ENCODE data around the gene VIPAS39. TPM values are rescaled to one million over a fixed set of nuclear protein-coding genes. Genes with fewer than 3 reads are reported as not detected.

VIPAS39 gene
- total and polyA plus RNA-seq, 2 of the 4 experiments (the other 2 are of a cell fraction) = 19.0 to 43.0 TPM

DNA sequence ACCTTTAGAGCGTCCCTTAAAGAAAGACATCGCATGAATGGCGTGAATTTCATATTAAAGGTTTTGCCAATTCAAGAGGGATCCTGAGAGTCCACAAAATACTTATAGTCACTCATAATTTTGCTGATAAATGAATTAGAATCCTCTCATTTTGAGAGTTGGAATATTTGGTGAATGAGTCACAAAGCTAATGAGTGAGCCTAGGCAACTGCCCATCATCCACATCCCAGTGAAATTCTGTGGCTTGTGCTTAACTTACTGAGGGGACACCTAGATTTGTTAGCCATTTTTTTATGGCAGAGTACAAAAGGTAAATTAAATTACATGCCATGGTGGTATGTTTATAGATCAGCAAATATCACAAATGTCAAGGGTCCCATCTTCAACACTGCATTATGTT lies 21.4 kb downstream of the VIPAS39 start:
- intact Hi-C loops (cut with micrococcal nuclease) = no loop called here

More for the DNA sequence above, 21.4 kb downstream of the VIPAS39 start:
- H2AK5ac ChIP-seq (ENCODE audit: low read depth, low read length) = no peak overlapping the region
- H4K5ac ChIP-seq (ENCODE audit: low read depth, low read length) = no peak overlapping the region
- POLR2A ChIA-PET (ENCODE audit: unreplicated experiment) = no interaction called here
- no peak overlapping the region for H2AFZ ChIP-seq (replicated peaks; ENCODE audit: low read length, poor library complexity)
- H4K20me1 ChIP-seq (ENCODE audit: insufficient read depth, low read length) = no peaks in the 10 kb centered on the region
- CTCF ChIA-PET = no interaction called here
- H3K14ac ChIP-seq (replicated peaks; ENCODE audit: low read depth, low read length) = no peak overlapping the region
- no peaks in the 10 kb centered on the region for H3K27me3 ChIP-seq (ENCODE audit: control insufficient read depth, insufficient read depth, low read length)
- no peaks in the 10 kb centered on the region for H3K9me3 ChIP-seq (ENCODE audit: control insufficient read depth, insufficient read depth, low read length)
- no peaks in the 10 kb centered on the region for H3K4me1 ChIP-seq (ENCODE audit: control insufficient read depth, insufficient read depth, low read length)
- no peak overlapping the region for H3K56ac ChIP-seq (ENCODE audit: extremely low read depth, insufficient read depth, low read length)
- no peak overlapping the region for H2BK20ac ChIP-seq (ENCODE audit: low read depth, low read length)
- H3K23ac ChIP-seq (ENCODE audit: low read depth, low read length) = no peak overlapping the region
- H3K27ac ChIP-seq (ENCODE audit: insufficient read depth, low read length) = no peak overlapping the region
- no peak overlapping the region for H4K8ac ChIP-seq (ENCODE audit: low read depth in 2 of 2, low read length in 2 of 2)
- no CpG with 5 or more reads among the region's 3 CpGs for WGBS, 2 experiments (ENCODE audit: extremely low coverage in 2 of 2, insufficient read length in 1 of 2)
- H2AK9ac ChIP-seq (replicated peaks; ENCODE audit: low read depth, low read length, poor library complexity) = no peak overlapping the region
- no peak overlapping the region for H3K4me2 ChIP-seq (ENCODE audit: low read depth, low read length)
- DNase-seq (no peak), ATAC-seq (ENCODE audit: low read depth) (no peak)
- no peaks in the 10 kb centered on the region; a peak in 1 of 4 replicates for H3K79me1 ChIP-seq (ENCODE audit: low read depth in 1 of 2, low read length in 2 of 2)
- no peak overlapping the region for H2BK5ac ChIP-seq (ENCODE audit: low read depth, low read length, poor library complexity, severe bottlenecking)
- BruUV-seq (replicated peaks) = no TSS peak
- no peak overlapping the region for H3K4me3 ChIP-seq (ENCODE audit: insufficient read depth, low read depth, low read length)
- no peak overlapping the region for H4K91ac ChIP-seq (ENCODE audit: insufficient read depth, low read depth, low read length)
- H3K4ac ChIP-seq (ENCODE audit: low read depth, low read length) = no peak overlapping the region
- in situ Hi-C loops (cut with MboI; ENCODE audit: low sequenced_read_pairs) = no loop called here
- H2BK15ac ChIP-seq (ENCODE audit: low read depth, low read length) = no peak overlapping the region
- H3K9ac ChIP-seq (ENCODE audit: low read depth, low read length) = no peak overlapping the region
- H3K9me1 ChIP-seq (ENCODE audit: insufficient read depth, low read length) = peaks cover 2% of the 10 kb centered on the region; the same call in 1 of the 2 replicates
- dilution Hi-C loops (cut with HindIII; ENCODE audit: low sequenced_read_pairs, unreplicated experiment) = no loop called here
- H3K18ac ChIP-seq (ENCODE audit: low read depth, low read length) = no peak overlapping the region
- no peak overlapping the region for H2BK120ac ChIP-seq (ENCODE audit: low read depth, low read length)
- H3K36me3 ChIP-seq (ENCODE audit: control insufficient read depth, insufficient read depth, low read length) = peaks cover 31% of the 10 kb centered on the region
- TF ChIP-seq BHLHE40 (IDR thresholded peaks at IDR 0.05; ENCODE audit: low read depth, low read length) (no peak), MAFK (IDR thresholded peaks at IDR 0.05; ENCODE audit: low read depth, low read length) (no peak), FOS (IDR thresholded peaks at IDR 0.05; ENCODE audit: low read depth, low read length) (no peak)
